HG03066 (cell line): ENCODE measurements around the gene ETFBKMT.

Source experiments
- ATAC-seq: cut with Tn5 transposase; IDR thresholded peaks from one replicate; pipeline ENCODE4 v1.9.1; 2021; ENCODE audit warnings: low read depth; ENCODE audit not compliant: unreplicated experiment

The ETFBKMT gene

GRCh38 chr12:31659087-31659942 is at the start of gene ETFBKMT:
ETFBKMT (plus strand) TSS chr12:31659688; CDS start chr12:31661954, 2,266 bp downstream.
- ATAC-seq: peak; percentile 100

GRCh38 chr12:31612819-31613218 is 46.7 kb upstream of the ETFBKMT start:
- ATAC-seq: no peak

GRCh38 chr12:31618228-31619025 is 41.1 kb upstream of the ETFBKMT start:
- no peak for ATAC-seq

GRCh38 chr12:31620311-31620710 is 39.2 kb upstream of the ETFBKMT start:
- ATAC-seq: no peak

GRCh38 chr12:31622038-31622437 is 37.5 kb upstream of the ETFBKMT start:
- ATAC-seq: no peak

GRCh38 chr12:31626270-31626995 is 33.1 kb upstream of the ETFBKMT start:
- ATAC-seq: no peak

- ATAC-seq: no peak
These were observed 31.9 kb upstream of the ETFBKMT start for GRCh38 chr12:31627456-31628054.

GRCh38 chr12:31629756-31630732 is 29.4 kb upstream of the ETFBKMT start:
- ATAC-seq: no peak

GRCh38 chr12:31631023-31631724 is 28.3 kb upstream of the ETFBKMT start:
- ATAC-seq: no peak

- ATAC-seq: no peak
These were observed 27.7 kb upstream of the ETFBKMT start for GRCh38 chr12:31631809-31632208.

- no peak for ATAC-seq
These were observed 26.0 kb upstream of the ETFBKMT start for GRCh38 chr12:31633464-31633863.

GRCh38 chr12:31634620-31635019 is 24.9 kb upstream of the ETFBKMT start:
- no peak for ATAC-seq

GRCh38 chr12:31641509-31642090 is 17.9 kb upstream of the ETFBKMT start:
- no peak for ATAC-seq

- no peak for ATAC-seq
These were observed 15.0 kb upstream of the ETFBKMT start for GRCh38 chr12:31644536-31644935.

- ATAC-seq: no peak
These were observed 13.6 kb upstream of the ETFBKMT start for GRCh38 chr12:31645924-31646323.

- ATAC-seq: no peak
These were observed 12.4 kb upstream of the ETFBKMT start for GRCh38 chr12:31647086-31647491.

GRCh38 chr12:31650918-31651317 is 8.6 kb upstream of the ETFBKMT start:
- ATAC-seq: no peak

- no peak for ATAC-seq
These were observed 7.5 kb upstream of the ETFBKMT start for GRCh38 chr12:31651893-31652521.
